Astrocyte (in vitro differentiated cells and primary cell): ENCODE measurements around the gene CYP2A7.

Source experiments
- CTCF ChIP-seq: IDR thresholded peaks from 2 replicates; pipeline ENCODE4 v1.5.1; 2011; ENCODE audit warnings: low read depth, mild to moderate bottlenecking, inconsistent platforms, low read length, moderate library complexity; ENCODE audit not compliant: insufficient read depth
- EZH2 ChIP-seq: IDR thresholded peaks from 2 replicates; pipeline ENCODE4 v1.6.1; 2012; ENCODE audit warnings: mild to moderate bottlenecking, low read length, inconsistent platforms; ENCODE audit not compliant: insufficient read depth

- no peak for TF ChIP-seq CTCF
- TF ChIP-seq EZH2: no peak
These were observed 14.3 kb downstream of the CYP2A7 start for GRCh38 chr19:40867701-40868100.
